A549 (cell line): ENCODE measurements around the gene SF3A1.

Experiments
- EP300 ChIP-seq, 2 experiments: fragments of >200 bp; sonication (Bioruptor Twin); formaldehyde crosslinking; IDR thresholded peaks; 2 replicates in 1 of 2; 3 replicates in 1 of 2; pipeline ENCODE4 v1.6.1; 2016 to 2017
- HDAC2 ChIP-seq: fragments of 200-600 bp; sonication (generic); IDR thresholded peaks from 2 replicates; pipeline ENCODE4 v1.6.1; 2016
- KDM1A ChIP-seq: fragments of 200-600 bp; sonication (generic); IDR thresholded peaks from 2 replicates; pipeline ENCODE4 v1.6.1; 2016; ENCODE audit warnings: low read depth, mild to moderate bottlenecking
- POLR2A ChIP-seq: IDR thresholded peaks from 2 replicates; pipeline ENCODE4 v1.6.1; 2012; ENCODE audit warnings: mild to moderate bottlenecking, low read length
- POLR2AphosphoS2 ChIP-seq: conservative IDR thresholded peaks from 2 replicates; pipeline ENCODE4 v1.6.1; 2012; ENCODE audit warnings: low read length, improper control_type of control experiment, inconsistent platforms
- SMC3 ChIP-seq: fragments of >200 bp; sonication (Bioruptor Twin); formaldehyde crosslinking; IDR thresholded peaks from 3 replicates; pipeline ENCODE4 v1.6.1; 2018; ENCODE audit warnings: inconsistent platforms
- ZFP36 ChIP-seq: fragments of 450-650 bp; IDR thresholded peaks from 2 replicates; pipeline ENCODE4 v1.6.1; 2014; ENCODE audit warnings: borderline replicate concordance; ENCODE audit not compliant: partially characterized antibody
- TF ChIP-seq, protein P1 (sequence below): fragments of >200 bp; sonication (Bioruptor Twin); formaldehyde crosslinking; IDR thresholded peaks from 3 replicates; pipeline ENCODE4 v1.5.1; 2016
- TF ChIP-seq, protein P2 (sequence below): IDR thresholded peaks from 2 replicates; pipeline ENCODE4 v1.6.1; 2012
- TF ChIP-seq, protein P3 (sequence below): fragments of 200-600 bp; sonication (generic); IDR thresholded peaks from 2 replicates; pipeline ENCODE4 v1.6.1; 2016; ENCODE audit warnings: antibody characterized with exemption, mild to moderate bottlenecking, moderate library complexity

DNA sequence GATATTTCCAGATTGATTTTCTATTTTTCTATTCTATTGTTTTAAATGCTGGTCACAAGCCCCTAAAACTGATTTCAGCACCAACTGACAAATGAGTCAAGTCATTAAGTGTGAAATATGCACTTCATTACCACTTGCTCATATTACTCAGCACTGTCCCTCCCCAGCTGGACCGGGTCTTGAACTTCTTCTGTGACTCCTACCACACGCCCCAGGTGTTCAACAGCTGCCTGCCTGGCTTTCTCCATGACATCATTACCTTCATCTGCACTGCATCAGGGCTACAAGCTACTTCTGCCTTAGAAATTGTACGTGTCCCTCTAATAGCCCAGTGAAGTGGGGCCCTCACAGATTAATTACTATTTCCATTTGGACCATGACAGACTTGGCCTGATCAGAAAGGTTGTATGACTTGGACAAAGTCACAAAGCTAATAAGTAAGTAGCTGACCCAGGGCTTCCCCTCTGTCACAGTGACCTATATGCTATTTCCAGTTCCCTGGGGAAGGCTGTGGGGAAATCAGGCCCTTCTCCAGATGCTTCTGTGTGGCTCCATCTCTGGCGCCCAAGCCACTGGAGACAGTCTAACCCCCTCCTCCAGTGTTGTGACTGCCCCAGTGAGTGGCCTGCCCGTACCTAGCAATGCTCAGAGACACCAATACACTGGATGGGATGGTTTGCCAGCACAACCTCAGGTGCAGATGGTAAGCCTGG is 48.0 kb downstream of the SF3A1 start:
- TF ChIP-seq, protein P1, sequence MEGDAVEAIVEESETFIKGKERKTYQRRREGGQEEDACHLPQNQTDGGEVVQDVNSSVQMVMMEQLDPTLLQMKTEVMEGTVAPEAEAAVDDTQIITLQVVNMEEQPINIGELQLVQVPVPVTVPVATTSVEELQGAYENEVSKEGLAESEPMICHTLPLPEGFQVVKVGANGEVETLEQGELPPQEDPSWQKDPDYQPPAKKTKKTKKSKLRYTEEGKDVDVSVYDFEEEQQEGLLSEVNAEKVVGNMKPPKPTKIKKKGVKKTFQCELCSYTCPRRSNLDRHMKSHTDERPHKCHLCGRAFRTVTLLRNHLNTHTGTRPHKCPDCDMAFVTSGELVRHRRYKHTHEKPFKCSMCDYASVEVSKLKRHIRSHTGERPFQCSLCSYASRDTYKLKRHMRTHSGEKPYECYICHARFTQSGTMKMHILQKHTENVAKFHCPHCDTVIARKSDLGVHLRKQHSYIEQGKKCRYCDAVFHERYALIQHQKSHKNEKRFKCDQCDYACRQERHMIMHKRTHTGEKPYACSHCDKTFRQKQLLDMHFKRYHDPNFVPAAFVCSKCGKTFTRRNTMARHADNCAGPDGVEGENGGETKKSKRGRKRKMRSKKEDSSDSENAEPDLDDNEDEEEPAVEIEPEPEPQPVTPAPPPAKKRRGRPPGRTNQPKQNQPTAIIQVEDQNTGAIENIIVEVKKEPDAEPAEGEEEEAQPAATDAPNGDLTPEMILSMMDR: no peak
- TF ChIP-seq, protein P2, sequence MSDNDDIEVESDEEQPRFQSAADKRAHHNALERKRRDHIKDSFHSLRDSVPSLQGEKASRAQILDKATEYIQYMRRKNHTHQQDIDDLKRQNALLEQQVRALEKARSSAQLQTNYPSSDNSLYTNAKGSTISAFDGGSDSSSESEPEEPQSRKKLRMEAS: no peak
- TF ChIP-seq HDAC2 (no peak), ZFP36 (no peak), EP300 (IDR thresholded peaks at IDR 0.05) (no peak), POLR2A (no peak), POLR2AphosphoS2 (no peak), KDM1A (no peak), SMC3 (no peak)
- TF ChIP-seq, protein P3, sequence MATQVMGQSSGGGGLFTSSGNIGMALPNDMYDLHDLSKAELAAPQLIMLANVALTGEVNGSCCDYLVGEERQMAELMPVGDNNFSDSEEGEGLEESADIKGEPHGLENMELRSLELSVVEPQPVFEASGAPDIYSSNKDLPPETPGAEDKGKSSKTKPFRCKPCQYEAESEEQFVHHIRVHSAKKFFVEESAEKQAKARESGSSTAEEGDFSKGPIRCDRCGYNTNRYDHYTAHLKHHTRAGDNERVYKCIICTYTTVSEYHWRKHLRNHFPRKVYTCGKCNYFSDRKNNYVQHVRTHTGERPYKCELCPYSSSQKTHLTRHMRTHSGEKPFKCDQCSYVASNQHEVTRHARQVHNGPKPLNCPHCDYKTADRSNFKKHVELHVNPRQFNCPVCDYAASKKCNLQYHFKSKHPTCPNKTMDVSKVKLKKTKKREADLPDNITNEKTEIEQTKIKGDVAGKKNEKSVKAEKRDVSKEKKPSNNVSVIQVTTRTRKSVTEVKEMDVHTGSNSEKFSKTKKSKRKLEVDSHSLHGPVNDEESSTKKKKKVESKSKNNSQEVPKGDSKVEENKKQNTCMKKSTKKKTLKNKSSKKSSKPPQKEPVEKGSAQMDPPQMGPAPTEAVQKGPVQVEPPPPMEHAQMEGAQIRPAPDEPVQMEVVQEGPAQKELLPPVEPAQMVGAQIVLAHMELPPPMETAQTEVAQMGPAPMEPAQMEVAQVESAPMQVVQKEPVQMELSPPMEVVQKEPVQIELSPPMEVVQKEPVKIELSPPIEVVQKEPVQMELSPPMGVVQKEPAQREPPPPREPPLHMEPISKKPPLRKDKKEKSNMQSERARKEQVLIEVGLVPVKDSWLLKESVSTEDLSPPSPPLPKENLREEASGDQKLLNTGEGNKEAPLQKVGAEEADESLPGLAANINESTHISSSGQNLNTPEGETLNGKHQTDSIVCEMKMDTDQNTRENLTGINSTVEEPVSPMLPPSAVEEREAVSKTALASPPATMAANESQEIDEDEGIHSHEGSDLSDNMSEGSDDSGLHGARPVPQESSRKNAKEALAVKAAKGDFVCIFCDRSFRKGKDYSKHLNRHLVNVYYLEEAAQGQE: no peak
